Astrocyte (in vitro differentiated cells and primary cell): ENCODE measurements around the gene DNAJC27. TPM values are rescaled to one million over a fixed set of nuclear protein-coding genes. Genes with fewer than 3 reads are reported as not detected.

Experiments
- DNase-seq: peaks from one replicate; pipeline ENCODE4 v3.0.0-alpha.2; 2010; ENCODE audit warnings: low read depth
- FAIRE-seq: peaks from 2 replicates; lab custom pipeline; 2011; peaks lifted over from hg19 to GRCh38; lab: Jason Lieb, UNC
- H2AFZ ChIP-seq: 2 replicates; pipeline ENCODE4 v1.6.0; 2012; ENCODE audit warnings: low read depth, low read length, inconsistent platforms
- H3K27ac ChIP-seq: 2 replicates; pipeline ENCODE4 v1.5.1; 2011; ENCODE audit warnings: low read depth, low read length, inconsistent platforms
- H3K27me3 ChIP-seq: 2 replicates; pipeline ENCODE4 v1.6.0; 2011; ENCODE audit warnings: low read length, inconsistent platforms; ENCODE audit not compliant: insufficient read depth
- H3K36me3 ChIP-seq: 2 replicates; pipeline ENCODE4 v1.5.1; 2011; ENCODE audit warnings: low read length, inconsistent platforms; ENCODE audit not compliant: insufficient read depth
- H3K4me1 ChIP-seq: 2 replicates; pipeline ENCODE4 v1.5.1; 2011; ENCODE audit warnings: low read length, inconsistent platforms; ENCODE audit not compliant: insufficient read depth
- H3K4me2 ChIP-seq: 2 replicates; pipeline ENCODE4 v1.6.0; 2012; ENCODE audit warnings: low read length, inconsistent platforms
- H3K4me3 ChIP-seq: 2 replicates; pipeline ENCODE4 v1.5.1; 2011; ENCODE audit warnings: low read depth, mild to moderate bottlenecking, low read length, inconsistent platforms; ENCODE audit not compliant: insufficient read depth
- H3K79me2 ChIP-seq: 2 replicates; pipeline ENCODE4 v1.6.0; 2012; ENCODE audit warnings: mild to moderate bottlenecking, low read length, inconsistent platforms; ENCODE audit not compliant: insufficient read depth
- H3K9ac ChIP-seq: 2 replicates; pipeline ENCODE4 v1.6.0; 2012; ENCODE audit warnings: mild to moderate bottlenecking, low read length, inconsistent platforms
- H3K9me3 ChIP-seq: 2 replicates; pipeline ENCODE4 v1.5.1; 2012; ENCODE audit warnings: low read depth, mild to moderate bottlenecking, low read length, inconsistent platforms; ENCODE audit not compliant: insufficient read depth
- H4K20me1 ChIP-seq: 2 replicates; pipeline ENCODE4 v1.6.0; 2012; ENCODE audit warnings: low read length, inconsistent platforms; ENCODE audit not compliant: insufficient read depth
- H3K27ac Mint-ChIP-seq: one replicate; pipeline ENCODE4 v1.8.0; 2021; ENCODE audit warnings: mild to moderate bottlenecking, mixed read lengths; ENCODE audit not compliant: unreplicated experiment
- H3K27me3 Mint-ChIP-seq: one replicate; pipeline ENCODE4 v1.8.0; 2021; ENCODE audit warnings: low read depth, mixed read lengths; ENCODE audit not compliant: unreplicated experiment
- H3K36me3 Mint-ChIP-seq: one replicate; pipeline ENCODE4 v1.8.0; 2021; ENCODE audit warnings: low read depth, mixed read lengths; ENCODE audit not compliant: unreplicated experiment
- H3K4me1 Mint-ChIP-seq: one replicate; pipeline ENCODE4 v1.8.0; 2021; ENCODE audit warnings: low read depth, mixed read lengths; ENCODE audit not compliant: unreplicated experiment
- H3K4me3 Mint-ChIP-seq: one replicate; pipeline ENCODE4 v1.8.0; 2021; ENCODE audit warnings: mild to moderate bottlenecking, moderate library complexity, mixed read lengths; ENCODE audit not compliant: unreplicated experiment
- H3K9me3 Mint-ChIP-seq: one replicate; pipeline ENCODE4 v1.8.0; 2021; ENCODE audit warnings: mild to moderate bottlenecking, mixed read lengths; ENCODE audit not compliant: unreplicated experiment
- CTCF ChIP-seq: IDR thresholded peaks from 2 replicates; pipeline ENCODE4 v1.5.1; 2011; ENCODE audit warnings: low read depth, mild to moderate bottlenecking, inconsistent platforms, low read length, moderate library complexity; ENCODE audit not compliant: insufficient read depth
- EZH2 ChIP-seq: IDR thresholded peaks from 2 replicates; pipeline ENCODE4 v1.6.1; 2012; ENCODE audit warnings: mild to moderate bottlenecking, low read length, inconsistent platforms; ENCODE audit not compliant: insufficient read depth
- total RNA-seq: library from RNA; stranded (reverse); gene quantifications from 2 replicates; pipeline ENCODE4 v1.2.1, GENCODE V29; 2021

The DNAJC27 gene
- total RNA-seq, 1 donor from 2014 or later = 3.5 TPM

GRCh38 chr2:24924266-24924665 lies 47.5 kb downstream of the DNAJC27 start:
- Mint-ChIP-seq H3K9me3 (no peaks in the 10 kb centered on the region), H3K4me1 (peaks cover under 1% of the 10 kb centered on the region), H3K36me3 (no peaks in the 10 kb centered on the region), H3K4me3 (no peak overlapping the region), H3K27me3 (peaks cover 16% of the 10 kb centered on the region), H3K27ac (no peak overlapping the region)
- TF ChIP-seq CTCF (no peak), EZH2 (no peak)
- H3K36me3 ChIP-seq = no peaks in the 10 kb centered on the region
- no peak overlapping the region for H3K4me3 ChIP-seq
- FAIRE-seq (no peak), DNase-seq (no peak)
- H4K20me1 ChIP-seq = no peaks in the 10 kb centered on the region
- H3K9ac ChIP-seq = no peak overlapping the region
- H3K79me2 ChIP-seq = no peaks in the 10 kb centered on the region
- no peak overlapping the region for H3K4me2 ChIP-seq
- H2AFZ ChIP-seq = no peak overlapping the region
- H3K27ac ChIP-seq = no peak overlapping the region
- H3K27me3 ChIP-seq = no peaks in the 10 kb centered on the region
- no peaks in the 10 kb centered on the region for H3K9me3 ChIP-seq
- peaks cover 4% of the 10 kb centered on the region for H3K4me1 ChIP-seq

- no peak overlapping the region for H3K4me3 Mint-ChIP-seq
These were observed 48.6 kb downstream of the DNAJC27 start for GRCh38 chr2:24923106-24923505.

More at GRCh38 chr2:24923106-24923505, 48.6 kb downstream of the DNAJC27 start:
- no peak overlapping the region for H3K27ac ChIP-seq
- TF ChIP-seq CTCF (no peak), EZH2 (no peak)
- H3K27me3 ChIP-seq = no peaks in the 10 kb centered on the region
- no peaks in the 10 kb centered on the region for H3K36me3 ChIP-seq
- H3K9me3 Mint-ChIP-seq = no peaks in the 10 kb centered on the region
- peaks cover 16% of the 10 kb centered on the region for H3K27me3 Mint-ChIP-seq
- H3K36me3 Mint-ChIP-seq = no peaks in the 10 kb centered on the region
- H3K4me2 ChIP-seq = no peak overlapping the region
- no peak overlapping the region for H3K27ac Mint-ChIP-seq
- no peaks in the 10 kb centered on the region for H4K20me1 ChIP-seq
- peaks cover 3% of the 10 kb centered on the region for H3K4me1 Mint-ChIP-seq
- FAIRE-seq (no peak), DNase-seq (no peak)
- no peak overlapping the region for H3K9ac ChIP-seq
- no peak overlapping the region for H2AFZ ChIP-seq
- peaks cover 10% of the 10 kb centered on the region for H3K4me1 ChIP-seq
- no peak overlapping the region for H3K4me3 ChIP-seq
- no peaks in the 10 kb centered on the region for H3K9me3 ChIP-seq
- peaks cover 5% of the 10 kb centered on the region for H3K79me2 ChIP-seq
